ENCODE data around the gene EMX1. TPM values are rescaled to one million over a fixed set of nuclear protein-coding genes. Genes with fewer than 3 reads are reported as not detected.

Gene EMX1
- total and polyA plus RNA-seq, 4 experiments from 2014 or later: not detected

GRCh38 chr2:72915320-72915906, 1.9 kb upstream of the EMX1 start:
- H3K27me3 ChIP-seq (ENCODE audit: insufficient read depth, low read length): peaks cover 64% of the 10 kb centered on the region
- peaks cover 0 to 3% of the 10 kb centered on the region in 2 donors for H3K36me3 Mint-ChIP-seq
- H3K9me3 Mint-ChIP-seq: peaks cover 0 to 3% (median 0%) of the 10 kb centered on the region in 8 donors
- H3K4me1 Mint-ChIP-seq: peaks cover 18 to 49% (median 31%) of the 10 kb centered on the region in 4 donors
- H3K4me3 Mint-ChIP-seq: peak overlapping the region; percentile 65 to 89 (median 74)
- H3K4me1 ChIP-seq (ENCODE audit: insufficient read depth, low read length): peaks cover 43% of the 10 kb centered on the region
- intact Hi-C loops (cut with micrococcal nuclease): no loop called here
- POLR2A ChIA-PET (ENCODE audit: partially characterized antibody): no interaction called here
- no peak overlapping the region for H3K4me3 ChIP-seq (ENCODE audit: low read length in 2 of 2)
- no peak for DNase-seq
- CTCF ChIA-PET (ENCODE audit: partially characterized antibody): interaction anchor here (1.6 kb wide), 1 partner anchor 28 kb away, joined by 5 read pairs; the partner anchor contains the start of gene SPR
- H3K27ac ChIP-seq (ENCODE audit: low read depth, low read length): no peak overlapping the region
- H3K27ac Mint-ChIP-seq: peak overlapping the region in 2 of 7 donors; percentile 66 to 79
- H3K36me3 ChIP-seq (ENCODE audit: insufficient read depth, low read length): no peaks in the 10 kb centered on the region
- no peaks in the 10 kb centered on the region for H3K9me3 ChIP-seq (ENCODE audit: control insufficient read depth in 1 of 2, low read length in 2 of 2)
- peaks cover 58 to 62% of the 10 kb centered on the region in 2 donors for H3K27me3 Mint-ChIP-seq

- peak in 4 of 5 donors; percentile 36 to 52 (median 46) for DNase-seq
- Mint-ChIP-seq H3K27ac (peak overlapping the region in 1 of 7 donors; percentile 30), H3K27me3 (peaks cover 58 to 59% of the 10 kb centered on the region in 2 donors), H3K9me3 (peaks cover 0 to 5% (median 0%) of the 10 kb centered on the region in 8 donors), H3K4me1 (peaks cover 18 to 52% (median 33%) of the 10 kb centered on the region in 4 donors), H3K36me3 (peaks cover 0 to 3% of the 10 kb centered on the region in 2 donors), H3K4me3 (peak overlapping the region; percentile 73 to 89 (median 82))
- Histone ChIP-seq H3K4me3 (ENCODE audit: low read length in 2 of 2) (peak overlapping the region in 1 of 2 donors; percentile 48), H3K36me3 (ENCODE audit: insufficient read depth, low read length) (no peaks in the 10 kb centered on the region), H3K27ac (ENCODE audit: low read depth, low read length) (no peak overlapping the region), H3K9me3 (ENCODE audit: control insufficient read depth in 1 of 2, low read length in 2 of 2) (no peaks in the 10 kb centered on the region), H3K27me3 (ENCODE audit: insufficient read depth, low read length) (peaks cover 67% of the 10 kb centered on the region), H3K4me1 (ENCODE audit: insufficient read depth, low read length) (peaks cover 45% of the 10 kb centered on the region)
- ChIA-PET CTCF (ENCODE audit: partially characterized antibody) (interaction anchor here (1.6 kb wide), 1 partner anchor 29 kb away, joined by 5 read pairs; the partner anchor contains the start of gene SPR), POLR2A (ENCODE audit: partially characterized antibody) (interaction anchor here (2.1 kb wide), 1 partner anchor 11 kb away, joined by 7 read pairs; no protein-coding TSS in a partner anchor)
- intact Hi-C loops (cut with micrococcal nuclease): no loop called here
Measured at GRCh38 chr2:72915907-72916742, 1.2 kb upstream of the EMX1 start.

DNA sequence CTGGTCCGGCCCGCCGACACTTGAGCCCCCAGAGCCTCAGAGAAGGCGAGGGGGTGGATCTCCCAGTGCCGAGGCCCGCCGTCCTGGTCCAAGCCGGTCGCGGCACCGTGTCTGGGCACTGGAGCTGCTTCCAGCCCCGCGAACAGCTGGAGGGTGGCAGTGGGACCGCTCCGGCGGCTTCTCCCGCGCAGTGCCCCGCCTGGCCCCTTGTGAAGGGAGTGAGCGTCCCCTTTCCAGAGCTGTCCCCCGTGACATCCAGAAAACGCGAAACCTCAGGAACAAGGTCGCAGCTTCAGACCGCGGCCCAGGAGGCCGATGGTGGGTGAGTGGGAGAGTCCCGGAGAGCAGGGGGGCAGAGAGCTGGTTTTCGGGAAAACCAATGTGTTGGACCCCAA, 579 bp upstream of the EMX1 start:
- no peak overlapping the region for H3K27ac ChIP-seq (ENCODE audit: low read depth, low read length)
- H3K27me3 ChIP-seq (ENCODE audit: insufficient read depth, low read length): peaks cover 69% of the 10 kb centered on the region
- CTCF ChIA-PET (ENCODE audit: partially characterized antibody): no interaction called here
- H3K36me3 ChIP-seq (ENCODE audit: insufficient read depth, low read length): no peaks in the 10 kb centered on the region
- H3K9me3 ChIP-seq (ENCODE audit: control insufficient read depth in 1 of 2, low read length in 2 of 2): no peaks in the 10 kb centered on the region
- Mint-ChIP-seq H3K9me3 (peaks cover 0 to 5% (median 0%) of the 10 kb centered on the region in 8 donors), H3K27ac (peak overlapping the region in 2 of 7 donors; percentile 12 to 30), H3K36me3 (peaks cover 0 to 3% of the 10 kb centered on the region in 2 donors), H3K27me3 (peaks cover 57 to 60% of the 10 kb centered on the region in 2 donors), H3K4me3 (peak overlapping the region; percentile 73 to 87 (median 82)), H3K4me1 (peaks cover 18 to 52% (median 33%) of the 10 kb centered on the region in 4 donors)
- no peak for DNase-seq
- peaks cover 45% of the 10 kb centered on the region for H3K4me1 ChIP-seq (ENCODE audit: insufficient read depth, low read length)
- POLR2A ChIA-PET (ENCODE audit: partially characterized antibody): interaction anchor here (2.1 kb wide), 1 partner anchor 10 kb away, joined by 7 read pairs; no protein-coding TSS in a partner anchor
- intact Hi-C loops (cut with micrococcal nuclease): no loop called here
- H3K4me3 ChIP-seq (ENCODE audit: low read length in 2 of 2): peak overlapping the region in 1 of 2 donors; percentile 48

GRCh38 chr2:72917877-72918553, 696 bp downstream of the EMX1 start:
- CTCF ChIA-PET (ENCODE audit: partially characterized antibody): interaction anchor here (0.6 to 1.0 kb wide), 4 partner anchors 10 to 54 kb away, joined by 3 read pairs; partner anchors contain the start of gene SPR
- Histone ChIP-seq H3K4me1 (ENCODE audit: insufficient read depth, low read length) (peaks cover 45% of the 10 kb centered on the region), H3K27ac (ENCODE audit: low read depth, low read length) (no peak overlapping the region), H3K27me3 (ENCODE audit: insufficient read depth, low read length) (peaks cover 76% of the 10 kb centered on the region), H3K4me3 (ENCODE audit: low read length in 2 of 2) (no peak overlapping the region), H3K9me3 (ENCODE audit: control insufficient read depth in 1 of 2, low read length in 2 of 2) (no peaks in the 10 kb centered on the region), H3K36me3 (ENCODE audit: insufficient read depth, low read length) (no peaks in the 10 kb centered on the region)
- intact Hi-C loops (cut with micrococcal nuclease): no loop called here
- no peak overlapping the region for H3K27ac Mint-ChIP-seq
- DNase-seq: peak in 1 of 5 donors; percentile 21
- H3K4me3 Mint-ChIP-seq: peak overlapping the region in 4 of 8 donors; percentile 67 to 80 (median 76)
- peaks cover 60 to 62% of the 10 kb centered on the region in 2 donors for H3K27me3 Mint-ChIP-seq
- peaks cover 18 to 54% (median 33%) of the 10 kb centered on the region in 4 donors for H3K4me1 Mint-ChIP-seq
- POLR2A ChIA-PET (ENCODE audit: partially characterized antibody): interaction anchor here (2.1 kb wide), 1 partner anchor 9 kb away, joined by 7 read pairs; no protein-coding TSS in a partner anchor
- peaks cover 0 to 5% (median 0%) of the 10 kb centered on the region in 8 donors for H3K9me3 Mint-ChIP-seq
- H3K36me3 Mint-ChIP-seq: peaks cover 0 to 3% of the 10 kb centered on the region in 2 donors

DNA sequence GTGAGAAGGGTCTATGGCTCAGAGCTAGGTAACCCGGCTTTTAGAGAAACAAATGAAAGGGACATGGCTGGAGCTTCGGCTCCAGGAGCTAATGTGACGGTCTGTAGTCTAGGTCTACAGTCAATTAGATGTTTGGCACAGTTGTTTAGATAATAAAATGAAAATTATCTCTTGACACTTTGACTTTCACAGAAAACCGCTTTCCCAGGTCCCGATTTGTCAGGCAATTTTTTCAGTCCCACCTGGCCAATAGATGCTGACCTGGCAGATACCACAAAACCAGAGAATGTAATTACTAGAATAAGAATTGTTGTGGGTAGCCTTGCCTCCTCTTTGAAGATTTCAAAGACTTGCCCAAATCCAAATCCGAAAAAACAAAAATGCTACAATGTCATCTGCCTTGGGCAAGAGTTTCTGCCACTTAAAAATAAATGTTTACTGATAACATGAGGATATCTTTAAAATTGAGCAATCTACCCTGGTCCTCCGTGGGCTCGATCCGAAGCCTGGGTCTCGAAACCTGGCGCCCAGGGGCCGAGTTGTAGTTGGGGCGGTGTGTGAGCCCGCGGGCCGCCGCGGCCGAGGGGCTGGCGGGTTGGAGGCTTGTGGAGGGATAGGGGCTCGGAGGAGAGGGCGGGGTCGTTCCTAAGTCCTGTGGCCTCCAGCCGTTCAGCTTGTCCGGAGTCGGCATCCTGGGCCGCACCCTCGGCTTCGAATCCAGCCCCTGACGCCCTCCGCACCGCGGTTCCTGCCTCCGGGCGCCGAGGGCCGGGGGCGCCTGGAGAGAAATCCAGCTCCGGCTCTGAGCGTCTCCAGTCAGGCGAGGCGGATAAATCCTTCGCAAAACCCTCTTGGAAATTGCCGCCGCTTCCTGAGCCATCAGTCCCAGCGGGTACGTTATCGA, 2.3 kb downstream of the EMX1 start:
- ChIA-PET POLR2A (ENCODE audit: partially characterized antibody) (no interaction called here), CTCF (ENCODE audit: partially characterized antibody) (no interaction called here)
- Mint-ChIP-seq H3K27ac (peak overlapping the region in 1 of 7 donors; percentile 18), H3K36me3 (peaks cover 0 to 3% of the 10 kb centered on the region in 2 donors), H3K4me3 (peak overlapping the region in 7 of 8 donors; percentile 40 to 80 (median 64)), H3K4me1 (peaks cover 14 to 49% (median 34%) of the 10 kb centered on the region in 4 donors), H3K27me3 (peaks cover 51 to 56% of the 10 kb centered on the region in 2 donors), H3K9me3 (peaks cover 0 to 5% (median 0%) of the 10 kb centered on the region in 8 donors)
- H3K4me1 ChIP-seq (ENCODE audit: insufficient read depth, low read length): peaks cover 44% of the 10 kb centered on the region
- DNase-seq: no peak
- intact Hi-C loops (cut with micrococcal nuclease): no loop called here
- H3K27me3 ChIP-seq (ENCODE audit: insufficient read depth, low read length): peaks cover 72% of the 10 kb centered on the region
- no peaks in the 10 kb centered on the region for H3K9me3 ChIP-seq (ENCODE audit: control insufficient read depth in 1 of 2, low read length in 2 of 2)
- no peaks in the 10 kb centered on the region for H3K36me3 ChIP-seq (ENCODE audit: insufficient read depth, low read length)
- H3K27ac ChIP-seq (ENCODE audit: low read depth, low read length): no peak overlapping the region
- H3K4me3 ChIP-seq (ENCODE audit: low read length in 2 of 2): no peak overlapping the region

GRCh38 chr2:72920318-72921087, 3.2 kb downstream of the EMX1 start:
- Histone ChIP-seq H3K27me3 (ENCODE audit: insufficient read depth, low read length) (peaks cover 72% of the 10 kb centered on the region), H3K27ac (ENCODE audit: low read depth, low read length) (no peak overlapping the region), H3K9me3 (ENCODE audit: control insufficient read depth in 1 of 2, low read length in 2 of 2) (no peaks in the 10 kb centered on the region), H3K36me3 (ENCODE audit: insufficient read depth, low read length) (no peaks in the 10 kb centered on the region), H3K4me3 (ENCODE audit: low read length in 2 of 2) (no peak overlapping the region), H3K4me1 (ENCODE audit: insufficient read depth, low read length) (peaks cover 39% of the 10 kb centered on the region)
- Mint-ChIP-seq H3K4me3 (peak overlapping the region in 7 of 8 donors; percentile 38 to 80 (median 63)), H3K27ac (no peak overlapping the region), H3K9me3 (peaks cover 0 to 5% (median 0%) of the 10 kb centered on the region in 8 donors), H3K4me1 (peaks cover 8 to 41% (median 27%) of the 10 kb centered on the region in 4 donors), H3K36me3 (no peaks in the 10 kb centered on the region), H3K27me3 (peaks cover 49 to 56% of the 10 kb centered on the region in 2 donors)
- DNase-seq: peak in 3 of 5 donors; percentile 21 to 25 (median 22)
- intact Hi-C loops (cut with micrococcal nuclease): no loop called here
- ChIA-PET POLR2A (ENCODE audit: partially characterized antibody) (no interaction called here), CTCF (ENCODE audit: partially characterized antibody) (no interaction called here)
